K562 (cell line): ENCODE results near the gene STK11. TPM values are rescaled to one million over a fixed set of nuclear protein-coding genes. Genes with fewer than 3 reads are reported as not detected.

ENCODE experiments used
- DDX20 ChIP-seq: fragments of 450-650 bp; IDR thresholded peaks from 2 replicates; pipeline ENCODE4 v1.6.1; 2016; ENCODE audit warnings: missing genetic modification characterization, low read depth, mild to moderate bottlenecking, missing compliant biosample characterization, moderate library complexity
- FOXK1 ChIP-seq: sonication (generic); formaldehyde crosslinking; IDR thresholded peaks from 2 replicates; pipeline ENCODE4 v1.8.0; 2022; ENCODE audit warnings: missing genetic modification reagents, mild to moderate bottlenecking, borderline replicate concordance
- ILK ChIP-seq: fragments of 450-650 bp; IDR thresholded peaks from 2 replicates; pipeline ENCODE4 v1.6.1; 2016; ENCODE audit warnings: missing genetic modification characterization, low read depth, mild to moderate bottlenecking, missing compliant biosample characterization, moderate library complexity, borderline replicate concordance
- LCOR ChIP-seq: sonication (generic); formaldehyde crosslinking; IDR thresholded peaks from 2 replicates; pipeline ENCODE4 v1.8.0; 2022; ENCODE audit warnings: mild to moderate bottlenecking, missing genetic modification reagents
- MCM2 ChIP-seq: fragments of 450-650 bp; IDR thresholded peaks from 2 replicates; pipeline ENCODE4 v1.6.1; 2017; ENCODE audit warnings: low read depth, mild to moderate bottlenecking
- NCOA4 ChIP-seq: fragments of 450-650 bp; IDR thresholded peaks from 2 replicates; pipeline ENCODE4 v1.6.1; 2018; ENCODE audit warnings: mild to moderate bottlenecking; ENCODE audit not compliant: partially characterized antibody
- POLR2G ChIP-seq: fragments of 200-400 bp; formaldehyde crosslinking; IDR thresholded peaks from 2 replicates; pipeline ENCODE4 v1.6.1; 2017; ENCODE audit warnings: low read depth, mild to moderate bottlenecking, antibody characterized with exemption, low read length, moderate library complexity
- RBBP5 ChIP-seq: fragments of 200-600 bp; sonication (generic); IDR thresholded peaks from 2 replicates; pipeline ENCODE4 v1.6.1; 2012; ENCODE audit warnings: borderline replicate concordance, mild to moderate bottlenecking, low read length, control low read depth, inconsistent platforms; ENCODE audit not compliant: insufficient read depth, poor library complexity, severe bottlenecking
- RBM17 ChIP-seq: fragments of 200-400 bp; formaldehyde crosslinking; IDR thresholded peaks from 2 replicates; pipeline ENCODE4 v1.6.1; 2017; ENCODE audit warnings: low read depth, mild to moderate bottlenecking, low read length, borderline replicate concordance
- RFX7 ChIP-seq: fragments of 250-450 bp; sonication (Bioruptor Pico); IDR thresholded peaks from 2 replicates; pipeline ENCODE4 v1.5.1; 2021; ENCODE audit warnings: mild to moderate bottlenecking
- SP1 ChIP-seq: sonication (generic); formaldehyde crosslinking; IDR thresholded peaks from 2 replicates; pipeline ENCODE4 v1.8.1; 2022; ENCODE audit warnings: mild to moderate bottlenecking, missing genetic modification reagents
- SRF ChIP-seq, 2 experiments: fragments of 250-450, 450-650 bp in 1 of 2; sonication (Bioruptor Pico) in 1 of 2; sonication (generic) in 1 of 2; formaldehyde crosslinking; IDR thresholded peaks; 2 replicates each; pipeline versions ENCODE4 v1.5.0 to v1.5.1; 2020 to 2022; ENCODE audit warnings: mild to moderate bottlenecking in 1 of 2, missing genetic modification reagents in 1 of 2
- SUPT5H ChIP-seq: fragments of 450-650 bp; IDR thresholded peaks from 2 replicates; pipeline ENCODE4 v1.6.1; 2016
- TARDBP ChIP-seq: fragments of 450-650 bp; IDR thresholded peaks from 2 replicates; pipeline ENCODE4 v1.6.1; 2016
- U2AF1 ChIP-seq: fragments of 200-400 bp; formaldehyde crosslinking; optimal IDR thresholded peaks from 2 replicates; pipeline ENCODE3; 2017; ENCODE audit warnings: mild to moderate bottlenecking, low read depth, low read length, moderate library complexity
- ZBTB1 ChIP-seq: sonication (generic); formaldehyde crosslinking; IDR thresholded peaks from 2 replicates; pipeline ENCODE4 v1.8.1; 2023; ENCODE audit warnings: missing genetic modification reagents, low read depth, mild to moderate bottlenecking, borderline replicate concordance
- ZKSCAN8 ChIP-seq: fragments of 200-800 bp; sonication (Bioruptor generic); IDR thresholded peaks from 2 replicates; pipeline ENCODE4 v1.6.1; 2016; ENCODE audit warnings: missing genetic modification characterization, missing compliant biosample characterization
- ZNF316 ChIP-seq: fragments of 450-650 bp; IDR thresholded peaks from 2 replicates; pipeline ENCODE4 v1.6.1; 2016
- ZNF586 ChIP-seq: fragments of 450-650 bp; formaldehyde crosslinking; conservative IDR thresholded peaks from 2 replicates; pipeline ENCODE4 v1.4.0; 2020; ENCODE audit warnings: mild to moderate bottlenecking, moderate library complexity
- ZNF589 ChIP-seq: fragments of 200-800 bp; sonication (Bioruptor generic); IDR thresholded peaks from 2 replicates; pipeline ENCODE4 v1.6.1; 2016; ENCODE audit warnings: low read depth, missing genetic modification characterization, missing compliant biosample characterization
- polyA plus RNA-seq, 8 experiments: library from polyadenylated mRNA; depleted of rRNA in 4 of 8; stranded (reverse) in 5 of 8; unstranded in 3 of 8; fragments of >200 nt; fragmentation: Nextera tagmentation in 2 of 8; fragmentation: Illumina TruSeq in 1 of 8; extraction: Ambion mirVana in 2 of 8; extraction: Trizol in 1 of 8; gene quantifications; 2 replicates each; pipeline versions ENCODE4 v1.2.1 to v1.2.3, GENCODE V29; 2011 to 2014; ENCODE audit warnings: inconsistent platforms in 1 of 8, missing spikeins in 1 of 8
- total RNA-seq, 7 experiments: library from RNA; depleted of rRNA in 6 of 7; stranded (reverse); fragments of >200 nt in 6 of 7; fragmentation: Illumina TruSeq in 2 of 7; extraction: Trizol in 2 of 7; gene quantifications; 2 replicates each; pipeline versions ENCODE4 v1.2.1 to v1.2.3, GENCODE V29; 2011 to 2021; ENCODE audit warnings: low replicate concordance in 1 of 7
- TF ChIP-seq, protein P1 (sequence below): fragments of 450-650 bp; formaldehyde crosslinking; IDR thresholded peaks from 2 replicates; pipeline ENCODE4 v1.4.0; 2022; ENCODE audit warnings: mild to moderate bottlenecking, moderate library complexity
- TF ChIP-seq, protein P2 (sequence below): fragments of 450-650 bp; formaldehyde crosslinking; conservative IDR thresholded peaks from 2 replicates; pipeline ENCODE4 v1.4.0; 2022; ENCODE audit warnings: mild to moderate bottlenecking, missing genetic modification characterization
- TF ChIP-seq, protein P3 (sequence below): sonication (generic); formaldehyde crosslinking; IDR thresholded peaks from 2 replicates; pipeline ENCODE4 v1.8.0; 2022; ENCODE audit warnings: missing genetic modification reagents, mild to moderate bottlenecking, borderline replicate concordance
- TF ChIP-seq, protein P4 (sequence below): fragments of 450-650 bp; IDR thresholded peaks from 2 replicates; pipeline ENCODE4 v1.6.1; 2016

The STK11 gene
- total and polyA plus RNA-seq, 9 of the 15 experiments (the other 6 are each of a cell fraction or from before 2014, with no cell fraction given): 0.15 to 96.5 (median 31.7) TPM

DNA sequence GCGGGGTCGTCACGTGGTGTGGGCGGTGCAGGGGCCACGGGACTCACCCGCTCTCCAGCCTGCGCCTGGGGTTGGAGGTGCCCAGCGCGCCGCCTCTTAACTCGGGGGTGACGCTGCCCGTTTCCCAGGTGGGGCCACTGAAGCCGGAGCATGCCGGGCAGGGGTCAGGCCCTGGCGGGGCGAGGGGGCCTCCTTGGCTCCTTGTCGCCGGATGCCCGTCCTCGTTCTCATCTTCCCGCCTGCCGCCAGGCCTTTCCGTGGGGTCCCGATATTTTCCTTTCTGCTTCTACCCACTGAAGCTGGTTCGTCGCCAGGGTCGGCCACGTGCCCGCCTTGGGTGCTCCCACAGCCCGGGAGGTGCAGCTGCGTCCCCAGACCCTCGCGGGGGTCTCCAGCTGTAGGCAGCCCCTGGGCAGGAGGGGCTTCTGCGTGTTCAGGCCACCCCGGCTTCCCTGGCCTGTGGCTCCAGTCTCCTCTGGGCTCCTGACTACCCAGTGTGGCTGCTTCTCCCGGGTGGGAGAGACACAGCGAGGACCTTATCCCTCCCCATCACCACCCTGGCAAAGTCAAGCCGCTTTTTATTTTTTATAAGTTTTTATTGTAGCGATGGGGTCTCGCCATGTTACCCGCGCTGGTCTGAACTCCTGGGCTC lies 70.5 kb downstream of the STK11 start (continued):
- TF ChIP-seq, protein P1, sequence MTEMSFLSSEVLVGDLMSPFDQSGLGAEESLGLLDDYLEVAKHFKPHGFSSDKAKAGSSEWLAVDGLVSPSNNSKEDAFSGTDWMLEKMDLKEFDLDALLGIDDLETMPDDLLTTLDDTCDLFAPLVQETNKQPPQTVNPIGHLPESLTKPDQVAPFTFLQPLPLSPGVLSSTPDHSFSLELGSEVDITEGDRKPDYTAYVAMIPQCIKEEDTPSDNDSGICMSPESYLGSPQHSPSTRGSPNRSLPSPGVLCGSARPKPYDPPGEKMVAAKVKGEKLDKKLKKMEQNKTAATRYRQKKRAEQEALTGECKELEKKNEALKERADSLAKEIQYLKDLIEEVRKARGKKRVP: no peak
- TF ChIP-seq RBM17 (no peak), LCOR (CRISPR knock-in tag) (0 out of 2 replicates have a peak, but pooled peaks have one; percentile 61), SP1 (peak; percentile 34; the same call in 1 of the 2 replicates), ILK (tag) (no peak), ZKSCAN8 (no peak), ZNF589 (no peak), SRF (CRISPR knock-in tag; IDR thresholded peaks at IDR 0.05) (no peak), SUPT5H (peak; percentile 63), U2AF1 (no peak), ZNF586 (no peak), DDX20 (no peak), ZBTB1 (peak; percentile 79), TARDBP (no peak), MCM2 (no peak), FOXK1 (CRISPR knock-in tag) (no peak), ZNF316 (no peak), NCOA4 (no peak), POLR2G (no peak), RBBP5 (no peak), RFX7 (CRISPR knock-in tag) (no peak)
- TF ChIP-seq, protein P2, sequence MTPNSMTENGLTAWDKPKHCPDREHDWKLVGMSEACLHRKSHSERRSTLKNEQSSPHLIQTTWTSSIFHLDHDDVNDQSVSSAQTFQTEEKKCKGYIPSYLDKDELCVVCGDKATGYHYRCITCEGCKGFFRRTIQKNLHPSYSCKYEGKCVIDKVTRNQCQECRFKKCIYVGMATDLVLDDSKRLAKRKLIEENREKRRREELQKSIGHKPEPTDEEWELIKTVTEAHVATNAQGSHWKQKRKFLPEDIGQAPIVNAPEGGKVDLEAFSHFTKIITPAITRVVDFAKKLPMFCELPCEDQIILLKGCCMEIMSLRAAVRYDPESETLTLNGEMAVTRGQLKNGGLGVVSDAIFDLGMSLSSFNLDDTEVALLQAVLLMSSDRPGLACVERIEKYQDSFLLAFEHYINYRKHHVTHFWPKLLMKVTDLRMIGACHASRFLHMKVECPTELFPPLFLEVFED (CRISPR knock-in tag): no peak
- TF ChIP-seq, protein P3, sequence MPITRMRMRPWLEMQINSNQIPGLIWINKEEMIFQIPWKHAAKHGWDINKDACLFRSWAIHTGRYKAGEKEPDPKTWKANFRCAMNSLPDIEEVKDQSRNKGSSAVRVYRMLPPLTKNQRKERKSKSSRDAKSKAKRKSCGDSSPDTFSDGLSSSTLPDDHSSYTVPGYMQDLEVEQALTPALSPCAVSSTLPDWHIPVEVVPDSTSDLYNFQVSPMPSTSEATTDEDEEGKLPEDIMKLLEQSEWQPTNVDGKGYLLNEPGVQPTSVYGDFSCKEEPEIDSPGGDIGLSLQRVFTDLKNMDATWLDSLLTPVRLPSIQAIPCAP (CRISPR knock-in tag): no peak
- TF ChIP-seq, protein P4, sequence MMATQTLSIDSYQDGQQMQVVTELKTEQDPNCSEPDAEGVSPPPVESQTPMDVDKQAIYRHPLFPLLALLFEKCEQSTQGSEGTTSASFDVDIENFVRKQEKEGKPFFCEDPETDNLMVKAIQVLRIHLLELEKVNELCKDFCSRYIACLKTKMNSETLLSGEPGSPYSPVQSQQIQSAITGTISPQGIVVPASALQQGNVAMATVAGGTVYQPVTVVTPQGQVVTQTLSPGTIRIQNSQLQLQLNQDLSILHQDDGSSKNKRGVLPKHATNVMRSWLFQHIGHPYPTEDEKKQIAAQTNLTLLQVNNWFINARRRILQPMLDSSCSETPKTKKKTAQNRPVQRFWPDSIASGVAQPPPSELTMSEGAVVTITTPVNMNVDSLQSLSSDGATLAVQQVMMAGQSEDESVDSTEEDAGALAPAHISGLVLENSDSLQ: no peak
